H9 (cell line): ENCODE data around the gene NPS. TPM values are rescaled to one million over a fixed set of nuclear protein-coding genes. Genes with fewer than 3 reads are reported as not detected.

ENCODE experiments used
- DNase-seq: peaks from one replicate; pipeline ENCODE4 v3.0.0-alpha.2; 2017
- H2AFZ ChIP-seq: one replicate; pipeline ENCODE4 v1.6.1; 2013; ENCODE audit warnings: mild to moderate bottlenecking, low read length, control low read depth, moderate library complexity
- H2AK5ac ChIP-seq: 2 replicates; pipeline ENCODE4 v1.6.1; 2013; ENCODE audit warnings: low read length, control low read depth, mixed read lengths; ENCODE audit not compliant: insufficient read length
- H2BK120ac ChIP-seq: one replicate; pipeline ENCODE4 v1.6.1; 2013; ENCODE audit warnings: low read depth, mild to moderate bottlenecking, low read length, control low read depth, inconsistent platforms; ENCODE audit not compliant: poor library complexity, severe bottlenecking
- H2BK12ac ChIP-seq: 2 replicates; pipeline ENCODE4 v1.6.1; 2013; ENCODE audit warnings: low read length, control low read depth, mixed read lengths, low read depth; ENCODE audit not compliant: insufficient read length
- H2BK15ac ChIP-seq: 2 replicates; pipeline ENCODE4 v1.6.1; 2013; ENCODE audit warnings: low read depth, low read length, control low read depth
- H2BK20ac ChIP-seq: one replicate; pipeline ENCODE4 v1.6.1; 2013; ENCODE audit warnings: low read depth, mild to moderate bottlenecking, low read length, control low read depth, inconsistent platforms; ENCODE audit not compliant: poor library complexity, severe bottlenecking
- H2BK5ac ChIP-seq: 2 replicates; pipeline ENCODE4 v1.6.1; 2013; ENCODE audit warnings: low read length, control low read depth, mixed read lengths; ENCODE audit not compliant: insufficient read length
- H3K14ac ChIP-seq: 2 replicates; pipeline ENCODE4 v1.6.1; 2013; ENCODE audit warnings: low read length, control low read depth; ENCODE audit not compliant: insufficient read depth
- H3K18ac ChIP-seq: 2 replicates; pipeline ENCODE4 v1.6.1; 2013; ENCODE audit warnings: low read depth, mild to moderate bottlenecking, mixed read lengths, low read length, control low read depth; ENCODE audit not compliant: insufficient read length
- H3K23ac ChIP-seq: 2 replicates; pipeline ENCODE4 v1.6.1; 2013; ENCODE audit warnings: low read length, control low read depth, mixed read lengths, low read depth; ENCODE audit not compliant: insufficient read length
- H3K23me2 ChIP-seq: 2 replicates; pipeline ENCODE4 v1.6.1; 2013; ENCODE audit warnings: low read depth, mild to moderate bottlenecking, mixed read lengths, low read length, control low read depth; ENCODE audit not compliant: insufficient read length, poor library complexity, severe bottlenecking
- H3K27ac ChIP-seq: 2 replicates; pipeline ENCODE4 v1.5.1; 2013; ENCODE audit warnings: low read length, control low read depth, mixed read lengths, low read depth; ENCODE audit not compliant: insufficient read length
- H3K27me3 ChIP-seq: 2 replicates; pipeline ENCODE4 v1.6.1; 2013; ENCODE audit warnings: low read length, control low read depth, inconsistent platforms; ENCODE audit not compliant: insufficient read depth
- H3K4ac ChIP-seq: 2 replicates; pipeline ENCODE4 v1.6.1; 2013; ENCODE audit warnings: low read depth, mild to moderate bottlenecking, control low read depth, inconsistent platforms, low read length, moderate library complexity
- H3K4me1 ChIP-seq: 2 replicates; pipeline ENCODE4 v1.6.1; 2013; ENCODE audit warnings: low read length, control low read depth, inconsistent platforms; ENCODE audit not compliant: insufficient read depth
- H3K4me2 ChIP-seq: 2 replicates; pipeline ENCODE4 v1.6.1; 2013; ENCODE audit warnings: low read length, control low read depth, mixed read lengths; ENCODE audit not compliant: insufficient read length, insufficient read depth
- H3K56ac ChIP-seq: 2 replicates; pipeline ENCODE4 v1.6.1; 2013; ENCODE audit warnings: low read depth, mild to moderate bottlenecking, mixed read lengths, low read length, control low read depth; ENCODE audit not compliant: insufficient read length
- H3K79me1 ChIP-seq: 2 replicates; pipeline ENCODE4 v1.6.1; 2013; ENCODE audit warnings: low read depth, mild to moderate bottlenecking, moderate library complexity, low read length, control low read depth, inconsistent platforms; ENCODE audit not compliant: insufficient read depth, poor library complexity, severe bottlenecking
- H3K79me2 ChIP-seq: 2 replicates; pipeline ENCODE4 v1.6.1; 2013; ENCODE audit warnings: low read length, control low read depth, inconsistent platforms; ENCODE audit not compliant: insufficient read depth
- H3K9ac ChIP-seq: 2 replicates; pipeline ENCODE4 v1.6.1; 2013; ENCODE audit warnings: low read length, control low read depth, mixed read lengths; ENCODE audit not compliant: insufficient read length; ENCODE audit errors: extremely low read depth
- H3K9me3 ChIP-seq: one replicate; pipeline ENCODE4 v1.6.1; 2013; ENCODE audit warnings: low read depth, low read length, inconsistent platforms; ENCODE audit not compliant: control insufficient read depth
- H3T11ph ChIP-seq: one replicate; pipeline ENCODE4 v1.6.1; 2013; ENCODE audit warnings: mild to moderate bottlenecking, low read length, control low read depth, inconsistent platforms
- H4K20me1 ChIP-seq: one replicate; pipeline ENCODE4 v1.6.1; 2013; ENCODE audit not compliant: control insufficient read depth, insufficient read length, insufficient read depth
- H4K5ac ChIP-seq: 2 replicates; pipeline ENCODE4 v1.6.1; 2013; ENCODE audit warnings: low read depth, mild to moderate bottlenecking, mixed read lengths, low read length, control low read depth; ENCODE audit not compliant: insufficient read length
- H4K8ac ChIP-seq: replicated peaks from 2 replicates; pipeline ENCODE4 v1.6.1; 2013; ENCODE audit warnings: low read length, control low read depth, mixed read lengths, low read depth; ENCODE audit not compliant: insufficient read length
- H4K91ac ChIP-seq: 2 replicates; pipeline ENCODE4 v1.6.1; 2013; ENCODE audit warnings: low read depth, mild to moderate bottlenecking, moderate library complexity, mixed read lengths, low read length, control low read depth; ENCODE audit not compliant: insufficient read length
- H3K27ac Mint-ChIP-seq, 3 experiments: 2 replicates in 2 of 3; 3 replicates in 1 of 3; pipeline ENCODE4 v1.8.0; 2020 to 2021; ENCODE audit warnings: mixed read lengths in 3 of 3, mild to moderate bottlenecking in 1 of 3, moderate library complexity in 1 of 3
- H3K27me3 Mint-ChIP-seq: 2 replicates; pipeline ENCODE4 v1.8.0; 2021; ENCODE audit warnings: low read depth, mild to moderate bottlenecking, moderate library complexity, mixed read lengths
- H3K36me3 Mint-ChIP-seq, 3 experiments: 2 replicates in 2 of 3; 3 replicates in 1 of 3; pipeline ENCODE4 v1.8.0; 2020 to 2021; ENCODE audit warnings: low read depth in 3 of 3, mixed read lengths in 3 of 3; ENCODE audit not compliant: insufficient read depth in 1 of 3
- H3K4me1 Mint-ChIP-seq, 2 experiments: 2 replicates each; pipeline ENCODE4 v1.8.0; 2020; ENCODE audit warnings: mixed read lengths in 2 of 2
- H3K4me3 Mint-ChIP-seq, 2 experiments: 2 replicates in 1 of 2; 3 replicates in 1 of 2; pipeline ENCODE4 v1.8.0; 2020 to 2021; ENCODE audit warnings: mild to moderate bottlenecking in 2 of 2, mixed read lengths in 2 of 2, moderate library complexity in 1 of 2
- H3K9me3 Mint-ChIP-seq, 2 experiments: 2 replicates in 1 of 2; 3 replicates in 1 of 2; pipeline ENCODE4 v1.8.0; 2020; ENCODE audit warnings: mild to moderate bottlenecking in 2 of 2, mixed read lengths in 2 of 2, moderate library complexity in 1 of 2
- CTCF ChIP-seq: fragments of 200-600 bp; sonication (generic); conservative IDR thresholded peaks from 3 replicates; pipeline ENCODE4 v1.8.0; 2021; ENCODE audit warnings: antibody characterized with exemption, mild to moderate bottlenecking
- WGBS: extraction: QIAGEN DNeasy Blood & Tissue Kit; methylation state at CpG from one replicate; pipeline ENCODE4 v1.1.7; 2013; ENCODE audit warnings: missing lambda C conversion rate, low lambda C conversion rate, mixed read lengths; ENCODE audit not compliant: insufficient read length; ENCODE audit errors: extremely low coverage; 5-methylcytosine and 5-hydroxymethylcytosine counted together
- total RNA-seq: library from RNA; stranded (reverse); gene quantifications from 2 replicates; pipeline ENCODE4 v1.2.1, GENCODE V29; 2021

Gene NPS
- total RNA-seq, 1 experiment from 2014 or later, result not detected

- Histone ChIP-seq H3K23me2 (no peaks in the 10 kb centered on the region), H4K5ac (no peak overlapping the region), H3K18ac (no peak overlapping the region), H4K8ac (no peak overlapping the region), H3T11ph (no peak overlapping the region), H3K27ac (no peak overlapping the region), H3K4me1 (no peaks in the 10 kb centered on the region; the same call in 1 of the 2 replicates), H3K56ac (no peak overlapping the region), H2BK15ac (no peak overlapping the region), H3K9me3 (no peaks in the 10 kb centered on the region), H2AFZ (no peak overlapping the region), H4K91ac (no peak overlapping the region), H2BK5ac (no peak overlapping the region), H2BK120ac (no peak overlapping the region), H3K4me2 (no peak overlapping the region), H2AK5ac (no peak overlapping the region), H3K23ac (no peak overlapping the region), H3K27me3 (no peaks in the 10 kb centered on the region), H3K79me2 (no peaks in the 10 kb centered on the region), H2BK20ac (no peak overlapping the region), H3K14ac (no peak overlapping the region), H4K20me1 (no peaks in the 10 kb centered on the region), H2BK12ac (no peak overlapping the region), H3K4ac (no peak overlapping the region), H3K79me1 (no peaks in the 10 kb centered on the region), H3K9ac (no peak overlapping the region)
- Mint-ChIP-seq H3K4me1 (peaks cover 6 to 11% of the 10 kb centered on the region in 2 experiments; a peak in 3 of 4 replicates), H3K9me3 (peaks cover 3 to 11% of the 10 kb centered on the region in 2 experiments; a peak in 3 of 5 replicates), H3K36me3 (no peaks in the 10 kb centered on the region; a peak in 1 of 7 replicates), H3K27me3 (no peaks in the 10 kb centered on the region; the same call in 1 of the 2 replicates), H3K4me3 (no peak overlapping the region), H3K27ac (no peak overlapping the region)
- TF ChIP-seq CTCF, result no peak
- no peak for DNase-seq
- WGBS, result no CpG with 5 or more reads among the region's 6 CpGs
Observed at GRCh38 chr10:127523476-127523875, 25.6 kb upstream of the NPS start.
